ENCODE data around the gene ANXA11.
A peak's percentile ranks its signal among the peaks of the same experiment; 100 is the strongest.
"Not testable (repeated sequence)": the region's sequence is repeated elsewhere in the genome, so short reads cannot be mapped to it uniquely, and the experiment has no call there.

Gene ANXA11

GRCh38 chr10:80144067-80144695, 61.2 kb downstream of the ANXA11 start:
- DNase-seq = peak; percentile 16

GRCh38 chr10:80141696-80142460, 63.5 kb downstream of the ANXA11 start:
- no peak for DNase-seq

- DNase-seq = no peak
Measured at GRCh38 chr10:80140251-80140650, 65.1 kb downstream of the ANXA11 start.

GRCh38 chr10:80139265-80139664, 66.1 kb downstream of the ANXA11 start:
- DNase-seq = no peak

- DNase-seq = no peak
Measured at GRCh38 chr10:80137920-80138319, 67.4 kb downstream of the ANXA11 start.

GRCh38 chr10:80137031-80137862, 68.1 kb downstream of the ANXA11 start:
- DNase-seq = no peak

GRCh38 chr10:80136134-80136571, 69.2 kb downstream of the ANXA11 start:
- DNase-seq = no peak

GRCh38 chr10:80133687-80134086, 71.7 kb downstream of the ANXA11 start:
- not testable (repeated sequence) for DNase-seq

GRCh38 chr10:80133206-80133605, 72.1 kb downstream of the ANXA11 start:
- no peak for DNase-seq

- no peak for DNase-seq
Measured at GRCh38 chr10:80132299-80133139, 72.8 kb downstream of the ANXA11 start, which contains the start of gene PLAC9. Gene PLAC9 (plus strand): TSS chr10:80132730. CDS start chr10:80132763, 33 bp downstream.

- DNase-seq = no peak
Measured at GRCh38 chr10:80131499-80131901, 73.8 kb downstream of the ANXA11 start.

GRCh38 chr10:80126876-80127275, 78.5 kb downstream of the ANXA11 start:
- DNase-seq = no peak

- no peak for DNase-seq
Measured at GRCh38 chr10:80122746-80123145, 82.6 kb downstream of the ANXA11 start.

GRCh38 chr10:80122110-80122710, 83.1 kb downstream of the ANXA11 start:
- DNase-seq = no peak

GRCh38 chr10:80118669-80119068, 86.7 kb downstream of the ANXA11 start:
- no peak for DNase-seq

- DNase-seq = no peak
Measured at GRCh38 chr10:80110986-80111385, 94.4 kb downstream of the ANXA11 start.

GRCh38 chr10:80108576-80109239, 96.6 kb downstream of the ANXA11 start:
- DNase-seq = no peak

GRCh38 chr10:80104066-80104926, 101.0 kb downstream of the ANXA11 start:
- no peak for DNase-seq

Data from hematopoietic multipotent progenitor cell treated with erythropoietin and hydrocortisone succinate and interleukin-3 and kit ligand, for 8 days (in vitro differentiated cells).